ENCODE measurements around the gene CADM3. TPM values are rescaled to one million over a fixed set of nuclear protein-coding genes. Genes with fewer than 3 reads are reported as not detected.

Gene CADM3
- total and polyA plus RNA-seq, 10 donors: 0.92 to 6.8 (median 4.3) TPM

- WGBS, 5 donors: 39 to 58% (median 43%) methylated on average over 9 to 12 of the region's 12 CpGs
- Histone ChIP-seq H3K27me3 (replicated peaks in 1 of 7) (peaks cover 0 to 33% (median 0%) of the 10 kb centered on the region in 7 donors), H3K4me3 (peak overlapping the region in 1 of 8 donors; percentile 71), H3K27ac (peak overlapping the region in 1 of 8 donors; percentile 19), H3K9me3 (no peaks in the 10 kb centered on the region), H3K36me3 (no peaks in the 10 kb centered on the region), H3K4me1 (peaks cover 0 to 48% (median 15%) of the 10 kb centered on the region in 6 donors)
- peak; percentile 51 to 88 (median 80) for TF ChIP-seq CTCF (IDR thresholded peaks at IDR 0.05 in 8 of 11, conservative IDR thresholded peaks at IDR 0.05 in 3 of 11)
- TF ChIP-seq POLR2AphosphoS5 (IDR thresholded peaks at IDR 0.05): no peak
- TF ChIP-seq POLR2A (IDR thresholded peaks at IDR 0.05): no peak
- DNase-seq: no peak
- intact Hi-C loops (cut with DNase I; ENCODE audit: low total_unique reads): no loop called here
Measured at GRCh38 chr1:159197561-159198557, 26.4 kb downstream of the CADM3 start.

- H3K27ac ChIP-seq: peak overlapping the region in 2 of 8 donors; percentile 0 to 51
- intact Hi-C loops (cut with DNase I; ENCODE audit: low total_unique reads): no loop called here
- no peaks in the 10 kb centered on the region for H3K36me3 ChIP-seq
- H3K4me3 ChIP-seq: peak overlapping the region in 6 of 8 donors; percentile 38 to 71 (median 49)
- WGBS, 5 donors: 62 to 90% (median 76%) methylated on average over 5 of the region's 5 CpGs
- peaks cover 0 to 65% (median 21%) of the 10 kb centered on the region in 6 donors for H3K4me1 ChIP-seq
- no peaks in the 10 kb centered on the region for H3K9me3 ChIP-seq
- peaks cover 0 to 42% (median 0%) of the 10 kb centered on the region in 7 donors for H3K27me3 ChIP-seq (replicated peaks in 1 of 7)
- TF ChIP-seq POLR2A (IDR thresholded peaks at IDR 0.05) (no peak), CTCF (IDR thresholded peaks at IDR 0.05 in 8 of 11, conservative IDR thresholded peaks at IDR 0.05 in 3 of 11) (no peak), POLR2AphosphoS5 (IDR thresholded peaks at IDR 0.05) (no peak)
- DNase-seq: no peak
Measured at GRCh38 chr1:159199901-159200300, 28.5 kb downstream of the CADM3 start.

- H3K9me3 ChIP-seq: no peaks in the 10 kb centered on the region
- WGBS, 5 donors: 9 to 33% (median 12%) methylated on average over 17 to 18 of the region's 18 CpGs
- H3K36me3 ChIP-seq: no peaks in the 10 kb centered on the region
- no peak for DNase-seq
- peak overlapping the region in 6 of 8 donors; percentile 20 to 78 (median 66) for H3K27ac ChIP-seq
- peak overlapping the region; percentile 20 to 71 (median 42) for H3K4me3 ChIP-seq
- peaks cover 0 to 65% (median 21%) of the 10 kb centered on the region in 6 donors for H3K4me1 ChIP-seq
- TF ChIP-seq POLR2AphosphoS5 (IDR thresholded peaks at IDR 0.05): no peak
- no peak for TF ChIP-seq CTCF (IDR thresholded peaks at IDR 0.05 in 8 of 11, conservative IDR thresholded peaks at IDR 0.05 in 3 of 11)
- no peak for TF ChIP-seq POLR2A (IDR thresholded peaks at IDR 0.05)
- intact Hi-C loops (cut with DNase I; ENCODE audit: low total_unique reads): no loop called here
- H3K27me3 ChIP-seq (replicated peaks in 1 of 7): peaks cover 0 to 51% (median 0%) of the 10 kb centered on the region in 7 donors
Measured at GRCh38 chr1:159200769-159201168, 29.4 kb downstream of the CADM3 start.

- 8 to 27% (median 18%) methylated on average over 5 of the region's 5 CpGs for WGBS, 5 donors
- intact Hi-C loops (cut with DNase I; ENCODE audit: low total_unique reads): no loop called here
- no peak for TF ChIP-seq CTCF (IDR thresholded peaks at IDR 0.05 in 8 of 11, conservative IDR thresholded peaks at IDR 0.05 in 3 of 11)
- TF ChIP-seq POLR2A (IDR thresholded peaks at IDR 0.05): no peak
- no peak for TF ChIP-seq POLR2AphosphoS5 (IDR thresholded peaks at IDR 0.05)
- Histone ChIP-seq H3K9me3 (no peaks in the 10 kb centered on the region), H3K4me1 (peaks cover 0 to 65% (median 21%) of the 10 kb centered on the region in 6 donors), H3K27ac (peak overlapping the region in 6 of 8 donors; percentile 29 to 78 (median 66)), H3K4me3 (peak overlapping the region; percentile 20 to 71 (median 42)), H3K27me3 (replicated peaks in 1 of 7) (peaks cover 0 to 53% (median 0%) of the 10 kb centered on the region in 7 donors), H3K36me3 (no peaks in the 10 kb centered on the region)
- no peak for DNase-seq
Measured at GRCh38 chr1:159201642-159202041, 30.2 kb downstream of the CADM3 start.
